Gastroesophageal sphincter (tissue), 4 donors: ENCODE data around the gene ZNF787. TPM values are rescaled to one million over a fixed set of nuclear protein-coding genes. Genes with fewer than 3 reads are reported as not detected.

Source experiments
- ATAC-seq: fragments of 150-250 bp; one replicate; pipeline ENCODE4 v1.9.1; 2016; ENCODE audit warnings: mild to moderate bottlenecking, moderate library complexity
- H3K27ac ChIP-seq, 4 donors: fragments of 200-600 bp; sonication (generic) in 3 of 4; 1 replicate in 3 of 4; 2 replicates in 1 of 4; pipeline ENCODE4 v1.5.1; 2016 to 2019
- H3K27me3 ChIP-seq: fragments of 200-600 bp; sonication (generic); one replicate; pipeline ENCODE4 v1.5.1; 2019
- H3K36me3 ChIP-seq, 2 donors: fragments of 200-600 bp; sonication (generic); one replicate each; pipeline ENCODE4 v1.5.1; 2019; ENCODE audit warnings: control low read depth in 1 of 2
- H3K4me1 ChIP-seq, 3 donors: fragments of 200-600 bp; sonication (generic); 1 replicate in 2 of 3; 2 replicates in 1 of 3; pipeline ENCODE4 v1.5.1; 2016 to 2019; ENCODE audit warnings: control low read depth in 2 of 3
- H3K4me3 ChIP-seq, 2 donors: fragments of 200-600 bp; sonication (generic); one replicate each; pipeline ENCODE4 v1.5.1; 2019; ENCODE audit warnings: mild to moderate bottlenecking in 1 of 2, moderate library complexity in 1 of 2
- H3K9me3 ChIP-seq, 3 donors: fragments of 200-600 bp; sonication (generic); one replicate each; pipeline ENCODE4 v1.5.1; 2017 to 2019; ENCODE audit warnings: control low read depth in 2 of 3
- CTCF ChIP-seq, 4 experiments: fragments of 200-600 bp in 2 of 4; fragments of 450-650 bp in 2 of 4; sonication (generic) in 1 of 4; IDR thresholded peaks; one replicate each; pipeline ENCODE4 v1.5.1; 2017 to 2019; ENCODE audit warnings: antibody characterized with exemption in 4 of 4, mild to moderate bottlenecking in 2 of 4, moderate library complexity in 2 of 4
- EP300 ChIP-seq: sonication (generic); formaldehyde crosslinking; IDR thresholded peaks from one replicate; pipeline ENCODE4 v1.6.1; 2017; ENCODE audit warnings: antibody characterized with exemption, mild to moderate bottlenecking
- POLR2A ChIP-seq, 2 donors: fragments of 450-650 bp; IDR thresholded peaks; one replicate each; pipeline ENCODE4 v1.6.1; 2017; ENCODE audit warnings: antibody characterized with exemption in 2 of 2, mild to moderate bottlenecking in 2 of 2, moderate library complexity in 1 of 2
- POLR2AphosphoS5 ChIP-seq: sonication (generic); formaldehyde crosslinking; IDR thresholded peaks from one replicate; pipeline ENCODE4 v1.6.1; 2017; ENCODE audit warnings: antibody characterized with exemption
- WGBS, 2 donors: methylation state at CpG; one replicate each; pipeline ENCODE4 v1.1.5; 2018; ENCODE audit warnings: low coverage in 1 of 2; 5-methylcytosine and 5-hydroxymethylcytosine counted together
- total RNA-seq, 4 donors: library from RNA; depleted of rRNA; stranded (reverse); fragments of >200 nt; gene quantifications; one replicate each; pipeline ENCODE4 v1.1.0, GENCODE V29; 2016

The ZNF787 gene
- total RNA-seq, 4 donors from 2014 or later: 18.6 to 31.8 (median 19.7) TPM

GRCh38 chr19:56109226-56109625 lies 11.9 kb downstream of the ZNF787 start:
- Histone ChIP-seq H3K4me3 (peak overlapping the region; percentile 3 to 42), H3K36me3 (no peaks in the 10 kb centered on the region), H3K4me1 (peaks cover 12 to 100% (median 88%) of the 10 kb centered on the region in 3 donors), H3K9me3 (no peaks in the 10 kb centered on the region), H3K27ac (peak overlapping the region; percentile 12 to 87 (median 84)), H3K27me3 (no peaks in the 10 kb centered on the region)
- 22 to 45% methylated on average over 8 to 10 of the region's 13 CpGs for WGBS, 2 donors
- TF ChIP-seq POLR2AphosphoS5: no peak
- no peak for TF ChIP-seq POLR2A (IDR thresholded peaks at IDR 0.05)
- TF ChIP-seq EP300: no peak
- no peak for TF ChIP-seq CTCF (IDR thresholded peaks at IDR 0.05)
- no peak for ATAC-seq

- H3K4me1 ChIP-seq: peaks cover 12 to 94% (median 82%) of the 10 kb centered on the region in 3 donors
- H3K9me3 ChIP-seq: no peaks in the 10 kb centered on the region
- 0 to 9% methylated on average over 10 to 12 of the region's 24 CpGs for WGBS, 2 donors
- H3K36me3 ChIP-seq: no peaks in the 10 kb centered on the region
- H3K27ac ChIP-seq: peak overlapping the region; percentile 12 to 87 (median 84)
- TF ChIP-seq EP300 (no peak), POLR2AphosphoS5 (no peak), POLR2A (IDR thresholded peaks at IDR 0.05) (no peak), CTCF (IDR thresholded peaks at IDR 0.05) (no peak)
- H3K27me3 ChIP-seq: no peaks in the 10 kb centered on the region
- no peak for ATAC-seq
- H3K4me3 ChIP-seq: peak overlapping the region; percentile 3 to 42
Measured at GRCh38 chr19:56108447-56109195, 12.5 kb downstream of the ZNF787 start.

DNA sequence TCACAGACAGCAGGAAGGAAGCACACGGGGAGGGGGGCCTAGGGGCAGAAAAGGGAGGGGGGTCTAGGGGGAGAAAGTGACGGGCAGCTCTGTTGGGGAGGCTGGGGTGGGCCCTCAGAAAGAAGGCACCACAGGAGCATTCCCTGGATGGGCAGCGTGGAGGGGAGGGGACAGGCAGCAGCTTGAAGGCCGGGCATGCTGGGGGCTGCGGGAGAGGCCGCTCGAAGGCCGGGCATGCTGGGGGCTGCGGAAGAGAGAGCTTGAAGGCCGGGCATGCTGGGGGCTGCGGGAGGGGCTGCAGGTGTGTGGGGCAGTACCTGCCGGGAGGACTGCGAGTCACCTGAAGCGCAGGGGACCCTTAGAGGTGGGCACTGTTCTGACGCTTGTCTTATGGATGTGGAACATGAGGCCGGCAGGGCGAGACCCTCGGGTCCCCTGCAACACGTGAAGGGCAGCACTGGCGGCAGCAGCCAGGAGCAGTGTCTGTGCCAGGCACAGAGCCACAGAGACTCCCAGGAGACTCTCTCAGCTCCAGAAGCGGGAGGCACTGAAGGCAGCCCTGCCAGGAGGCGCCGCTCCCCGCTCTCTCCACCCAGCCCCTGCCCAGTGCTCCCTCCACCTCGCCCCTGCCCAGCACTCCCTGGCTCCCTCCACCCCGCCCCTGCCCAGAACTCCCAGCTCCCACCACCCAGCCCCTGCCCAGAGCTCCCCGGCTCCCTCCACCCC lies 13.3 kb downstream of the ZNF787 start:
- no peak for ATAC-seq
- Histone ChIP-seq H3K27me3 (no peaks in the 10 kb centered on the region), H3K9me3 (no peaks in the 10 kb centered on the region), H3K4me3 (peak overlapping the region; percentile 3 to 42), H3K27ac (peak overlapping the region; percentile 1 to 87 (median 84)), H3K36me3 (peaks cover 0 to 5% of the 10 kb centered on the region in 2 donors), H3K4me1 (peaks cover 12 to 94% (median 75%) of the 10 kb centered on the region in 3 donors)
- WGBS, 2 donors: 40 to 48% methylated on average over 9 to 16 of the region's 27 CpGs
- no peak for TF ChIP-seq POLR2AphosphoS5
- no peak for TF ChIP-seq EP300
- TF ChIP-seq CTCF (IDR thresholded peaks at IDR 0.05): no peak
- TF ChIP-seq POLR2A (IDR thresholded peaks at IDR 0.05): no peak

- WGBS, 2 donors: 65 to 85% methylated on average over 5 of the region's 11 CpGs
- H3K9me3 ChIP-seq: no peaks in the 10 kb centered on the region
- ATAC-seq: no peak
- H3K27ac ChIP-seq: peak overlapping the region; percentile 1 to 87 (median 84)
- no peaks in the 10 kb centered on the region for H3K27me3 ChIP-seq
- no peak overlapping the region for H3K4me3 ChIP-seq
- peaks cover 12 to 89% (median 67%) of the 10 kb centered on the region in 3 donors for H3K4me1 ChIP-seq
- TF ChIP-seq POLR2AphosphoS5: no peak
- TF ChIP-seq EP300: no peak
- TF ChIP-seq CTCF (IDR thresholded peaks at IDR 0.05): no peak
- TF ChIP-seq POLR2A (IDR thresholded peaks at IDR 0.05): no peak
- peaks cover 0 to 13% of the 10 kb centered on the region in 2 donors for H3K36me3 ChIP-seq
Measured at GRCh38 chr19:56106993-56107392, 14.1 kb downstream of the ZNF787 start.
